Loucy (cell line): Measurements from ENCODE around the gene C5orf15.

ENCODE experiments used
- H2AFZ ChIP-seq: fragments of 200-600 bp; sonication (generic); 2 replicates; pipeline ENCODE4 v1.6.0; 2016; ENCODE audit warnings: antibody characterized with exemption, mild to moderate bottlenecking, low read length, moderate library complexity
- H3F3A ChIP-seq: fragments of 200-600 bp; 2 replicates; pipeline ENCODE4 v1.6.0; 2016; ENCODE audit warnings: antibody characterized with exemption, low read depth, mild to moderate bottlenecking
- H3K27me3 ChIP-seq: fragments of 200-600 bp; sonication (generic); 2 replicates; pipeline ENCODE4 v1.6.1; 2014; ENCODE audit warnings: low read length, mild to moderate bottlenecking; ENCODE audit not compliant: insufficient read depth, poor library complexity, severe bottlenecking
- H3K36me3 ChIP-seq: fragments of 200-600 bp; sonication (generic); 2 replicates; pipeline ENCODE4 v1.6.1; 2016; ENCODE audit warnings: low read length; ENCODE audit not compliant: insufficient read depth
- H3K4me1 ChIP-seq: fragments of 200-600 bp; sonication (generic); 2 replicates; pipeline ENCODE4 v1.5.1; 2014; ENCODE audit warnings: low read length, mild to moderate bottlenecking; ENCODE audit not compliant: insufficient read depth, poor library complexity, severe bottlenecking
- H3K4me2 ChIP-seq: fragments of 200-600 bp; sonication (generic); 2 replicates; pipeline ENCODE4 v1.6.0; 2014; ENCODE audit warnings: antibody characterized with exemption, low read length, low read depth, mild to moderate bottlenecking; ENCODE audit not compliant: poor library complexity, severe bottlenecking
- H3K4me3 ChIP-seq: fragments of 200-600 bp; sonication (generic); 2 replicates; pipeline ENCODE4 v1.5.1; 2014; ENCODE audit warnings: low read length, mild to moderate bottlenecking, mixed read lengths; ENCODE audit not compliant: poor library complexity, severe bottlenecking
- H3K79me2 ChIP-seq: fragments of 200-600 bp; sonication (generic); 2 replicates; pipeline ENCODE4 v1.6.1; 2014; ENCODE audit warnings: low read length; ENCODE audit not compliant: insufficient read depth
- H3K9ac ChIP-seq: fragments of 200-600 bp; sonication (generic); 2 replicates; pipeline ENCODE4 v1.6.0; 2014; ENCODE audit warnings: mild to moderate bottlenecking, low read depth, low read length, moderate library complexity; ENCODE audit not compliant: poor library complexity, severe bottlenecking
- H3K9me2 ChIP-seq: fragments of 200-600 bp; sonication (generic); replicated peaks from 2 replicates; pipeline ENCODE4 v1.6.1; 2016; ENCODE audit warnings: low read depth, low read length, mixed read lengths
- H3K9me3 ChIP-seq: fragments of 200-600 bp; sonication (generic); 2 replicates; pipeline ENCODE4 v1.6.1; 2014; ENCODE audit warnings: mild to moderate bottlenecking, antibody characterized with exemption, low read length, low read depth; ENCODE audit not compliant: insufficient read depth
- H4K20me1 ChIP-seq: fragments of 200-600 bp; sonication (generic); 2 replicates; pipeline ENCODE4 v1.6.0; 2014; ENCODE audit warnings: antibody characterized with exemption, low read length, mild to moderate bottlenecking; ENCODE audit not compliant: insufficient read depth, poor library complexity, severe bottlenecking
- CTCF ChIP-seq: fragments of 200-600 bp; sonication (generic); conservative IDR thresholded peaks from 2 replicates; pipeline ENCODE4 v1.5.1; 2014; ENCODE audit warnings: mild to moderate bottlenecking, antibody characterized with exemption, low read length
- EZH2phosphoT487 ChIP-seq: fragments of 200-600 bp; IDR thresholded peaks from 2 replicates; pipeline ENCODE4 v1.6.1; 2018; ENCODE audit warnings: antibody characterized with exemption, mild to moderate bottlenecking, moderate library complexity, borderline replicate concordance

The C5orf15 gene

GRCh38 chr5:133970325-133970909 is 2.0 kb upstream of the C5orf15 start:
- Histone ChIP-seq H3K9ac (no peak overlapping the region), H4K20me1 (no peaks in the 10 kb centered on the region), H3K4me1 (no peaks in the 10 kb centered on the region), H3K27me3 (no peaks in the 10 kb centered on the region), H3K9me2 (no peaks in the 10 kb centered on the region), H3K79me2 (peaks cover 20% of the 10 kb centered on the region), H3K4me2 (no peak overlapping the region), H3K9me3 (no peaks in the 10 kb centered on the region), H3K4me3 (no peak overlapping the region), H3F3A (no peaks in the 10 kb centered on the region), H3K36me3 (peaks cover 19% of the 10 kb centered on the region; the same call in 1 of the 2 replicates), H2AFZ (no peak overlapping the region)
- TF ChIP-seq CTCF (no peak), EZH2phosphoT487 (no peak)

GRCh38 chr5:133969654-133970324 is 1.4 kb upstream of the C5orf15 start:
- no peaks in the 10 kb centered on the region for H3K27me3 ChIP-seq
- H3K9ac ChIP-seq: peak overlapping the region; percentile 89
- H3K79me2 ChIP-seq: peaks cover 22% of the 10 kb centered on the region
- H3K4me3 ChIP-seq: peak overlapping the region; percentile 83
- H4K20me1 ChIP-seq: no peaks in the 10 kb centered on the region
- H3K4me1 ChIP-seq: no peaks in the 10 kb centered on the region
- no peaks in the 10 kb centered on the region for H3K9me3 ChIP-seq
- H3K9me2 ChIP-seq: no peaks in the 10 kb centered on the region
- H3K4me2 ChIP-seq: peak overlapping the region; percentile 57
- no peak overlapping the region for H2AFZ ChIP-seq
- no peak for TF ChIP-seq EZH2phosphoT487
- no peak for TF ChIP-seq CTCF
- peaks cover 18% of the 10 kb centered on the region; the same call in 1 of the 2 replicates for H3K36me3 ChIP-seq
- no peaks in the 10 kb centered on the region for H3F3A ChIP-seq

GRCh38 chr5:133967698-133968203 is 674 bp downstream of the C5orf15 start:
- 0 out of 2 replicates have a peak overlapping the region, but pooled peaks have one; percentile 91 for H2AFZ ChIP-seq
- no peaks in the 10 kb centered on the region; the same call in 1 of the 2 replicates for H3K36me3 ChIP-seq
- peaks cover 22% of the 10 kb centered on the region for H3K79me2 ChIP-seq
- no peaks in the 10 kb centered on the region for H3K4me1 ChIP-seq
- no peaks in the 10 kb centered on the region for H3F3A ChIP-seq
- H4K20me1 ChIP-seq: peaks cover 2% of the 10 kb centered on the region
- H3K4me2 ChIP-seq: peak overlapping the region; percentile 81
- TF ChIP-seq CTCF (no peak), EZH2phosphoT487 (no peak)
- H3K9me3 ChIP-seq: no peaks in the 10 kb centered on the region
- H3K4me3 ChIP-seq: peak overlapping the region; percentile 83
- peak overlapping the region; percentile 89 for H3K9ac ChIP-seq
- H3K27me3 ChIP-seq: no peaks in the 10 kb centered on the region
- no peaks in the 10 kb centered on the region for H3K9me2 ChIP-seq
